ENCODE data around the gene HDAC4.

- TF ChIP-seq MLX (CRISPR knock-in tag; conservative IDR thresholded peaks at IDR 0.05) (no peak), RBM39 (optimal IDR thresholded peaks at IDR 0.05; ENCODE audit: low read depth, low read length) (no peak), ELF4 (CRISPR knock-in tag; IDR thresholded peaks at IDR 0.05) (no peak), ATF3 (IDR thresholded peaks at IDR 0.05) (no peak), ATF3 (CRISPR knock-in tag; conservative IDR thresholded peaks at IDR 0.05) (no peak), ZNF146 (CRISPR knock-in tag; IDR thresholded peaks at IDR 0.05; ENCODE audit: unreplicated experiment) (no peak), JUN (IDR thresholded peaks at IDR 0.05; ENCODE audit: borderline replicate concordance, low read depth, low read length) (no peak), JUN (CRISPR knock-in tag; IDR thresholded peaks at IDR 0.05; ENCODE audit: borderline replicate concordance) (no peak), TEAD4 (IDR thresholded peaks at IDR 0.05; ENCODE audit: low read length) (no peak), TEAD4 (CRISPR knock-in tag; IDR thresholded peaks at IDR 0.05; ENCODE audit: borderline replicate concordance) (no peak), CC2D1A (IDR thresholded peaks at IDR 0.05) (no peak), PHF8 (IDR thresholded peaks at IDR 0.05; ENCODE audit: borderline replicate concordance, low read length) (no peak), ETV5 (CRISPR knock-in tag; IDR thresholded peaks at IDR 0.05; ENCODE audit: low read depth) (no peak), FIP1L1 (IDR thresholded peaks at IDR 0.05; ENCODE audit: low read depth, low read length, poor library complexity, severe bottlenecking) (no peak)
- TF ChIP-seq, protein P1, sequence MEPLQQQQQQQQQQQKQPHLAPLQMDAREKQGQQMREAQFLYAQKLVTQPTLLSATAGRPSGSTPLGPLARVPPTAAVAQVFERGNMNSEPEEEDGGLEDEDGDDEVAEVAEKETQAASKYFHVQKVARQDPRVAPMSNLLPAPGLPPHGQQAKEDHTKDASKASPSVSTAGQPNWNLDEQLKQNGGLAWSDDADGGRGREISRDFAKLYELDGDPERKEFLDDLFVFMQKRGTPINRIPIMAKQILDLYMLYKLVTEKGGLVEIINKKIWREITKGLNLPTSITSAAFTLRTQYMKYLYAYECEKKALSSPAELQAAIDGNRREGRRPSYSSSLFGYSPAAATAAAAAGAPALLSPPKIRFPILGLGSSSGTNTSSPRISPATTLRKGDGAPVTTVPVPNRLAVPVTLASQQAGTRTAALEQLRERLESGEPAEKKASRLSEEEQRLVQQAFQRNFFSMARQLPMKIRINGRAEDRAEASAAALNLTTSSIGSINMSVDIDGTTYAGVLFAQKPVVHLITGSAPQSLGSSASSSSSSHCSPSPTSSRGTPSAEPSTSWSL (CRISPR knock-in tag; IDR thresholded peaks at IDR 0.05; ENCODE audit: borderline replicate concordance), result no peak
- TF ChIP-seq, protein P2, sequence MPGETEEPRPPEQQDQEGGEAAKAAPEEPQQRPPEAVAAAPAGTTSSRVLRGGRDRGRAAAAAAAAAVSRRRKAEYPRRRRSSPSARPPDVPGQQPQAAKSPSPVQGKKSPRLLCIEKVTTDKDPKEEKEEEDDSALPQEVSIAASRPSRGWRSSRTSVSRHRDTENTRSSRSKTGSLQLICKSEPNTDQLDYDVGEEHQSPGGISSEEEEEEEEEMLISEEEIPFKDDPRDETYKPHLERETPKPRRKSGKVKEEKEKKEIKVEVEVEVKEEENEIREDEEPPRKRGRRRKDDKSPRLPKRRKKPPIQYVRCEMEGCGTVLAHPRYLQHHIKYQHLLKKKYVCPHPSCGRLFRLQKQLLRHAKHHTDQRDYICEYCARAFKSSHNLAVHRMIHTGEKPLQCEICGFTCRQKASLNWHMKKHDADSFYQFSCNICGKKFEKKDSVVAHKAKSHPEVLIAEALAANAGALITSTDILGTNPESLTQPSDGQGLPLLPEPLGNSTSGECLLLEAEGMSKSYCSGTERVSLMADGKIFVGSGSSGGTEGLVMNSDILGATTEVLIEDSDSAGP (CRISPR knock-in tag; IDR thresholded peaks at IDR 0.05), result no peak
Observed at GRCh38 chr2:239337122-239337876, 63.5 kb downstream of the HDAC4 start.
